ENCODE data around the gene CRYGA.

CRYGA gene

DNA sequence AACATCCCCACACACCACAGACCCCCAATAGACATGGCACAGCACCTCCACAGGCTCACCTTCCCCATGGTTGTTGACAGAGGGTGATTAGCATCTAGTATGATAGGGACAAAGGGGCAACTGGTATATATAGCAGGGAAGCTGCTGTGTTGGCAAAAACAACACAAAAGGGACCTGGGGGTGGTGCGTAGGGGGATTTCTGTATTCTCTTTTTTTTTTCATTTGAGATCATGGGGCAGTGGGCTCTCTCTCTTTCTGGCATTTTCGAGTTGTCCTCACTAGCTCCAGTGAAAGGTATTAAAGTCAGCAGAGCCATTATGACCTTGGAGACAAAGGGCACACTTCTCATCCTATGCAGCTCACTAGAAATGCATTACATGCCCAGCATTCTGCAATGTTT lies at the start of gene CRYGA:
Gene CRYGA (minus strand): TSS at position 101 of the 400 bp plus-strand sequence. CDS start 33 bp downstream, at position 68.
- no peak for DNase-seq (ENCODE audit: extremely low spot score)
- ChIA-PET POLR2A (no interaction called here), CTCF (interaction anchor here (2.3 kb wide), 1 partner anchor 12 kb away, joined by 9 read pairs; no protein-coding TSS in a partner anchor)
- TF ChIP-seq CTBP1 (IDR thresholded peaks at IDR 0.05; ENCODE audit: borderline replicate concordance): no peak
- TF ChIP-seq NFRKB (IDR thresholded peaks at IDR 0.05): no peak
- no peak for TF ChIP-seq HDGF (IDR thresholded peaks at IDR 0.05; ENCODE audit: borderline replicate concordance)
- no peak for TF ChIP-seq L3MBTL2 (conservative IDR thresholded peaks at IDR 0.05)
- TF ChIP-seq ARNT (IDR thresholded peaks at IDR 0.05): no peak
- no peak for TF ChIP-seq LEF1 (IDR thresholded peaks at IDR 0.05; ENCODE audit: borderline replicate concordance)
- no peak for TF ChIP-seq TARDBP (IDR thresholded peaks at IDR 0.05)
- no peak for TF ChIP-seq BHLHE40 (IDR thresholded peaks at IDR 0.05; ENCODE audit: borderline replicate concordance)
- no peak for TF ChIP-seq FOXM1 (IDR thresholded peaks at IDR 0.05; ENCODE audit: borderline replicate concordance)
- no peak for TF ChIP-seq ZNF384 (IDR thresholded peaks at IDR 0.05)
- TF ChIP-seq SP1 (IDR thresholded peaks at IDR 0.05): no peak
- no peak for TF ChIP-seq SUZ12 (IDR thresholded peaks at IDR 0.05)
- no peak for TF ChIP-seq PKNOX1 (IDR thresholded peaks at IDR 0.05)
- TF ChIP-seq FOXK2 (IDR thresholded peaks at IDR 0.05): no peak
- no peak for TF ChIP-seq ELF4 (IDR thresholded peaks at IDR 0.05)
- no peak for TF ChIP-seq FOXA1 (IDR thresholded peaks at IDR 0.05)

- ChIA-PET POLR2A (interaction anchor here (0.6 kb wide), 1 partner anchor 18 kb away, joined by 3 read pairs; no protein-coding TSS in a partner anchor), CTCF (no interaction called here)
- TF ChIP-seq ELF4 (IDR thresholded peaks at IDR 0.05) (no peak), SP1 (IDR thresholded peaks at IDR 0.05) (no peak), ZNF384 (IDR thresholded peaks at IDR 0.05) (no peak), FOXA1 (IDR thresholded peaks at IDR 0.05) (no peak), HDGF (IDR thresholded peaks at IDR 0.05; ENCODE audit: borderline replicate concordance) (no peak), NFRKB (IDR thresholded peaks at IDR 0.05) (no peak), ARNT (IDR thresholded peaks at IDR 0.05) (no peak)
- no peak for DNase-seq (ENCODE audit: extremely low spot score)
These were observed 47.5 kb upstream of the CRYGA start for GRCh38 chr2:208210688-208211451.

DNA sequence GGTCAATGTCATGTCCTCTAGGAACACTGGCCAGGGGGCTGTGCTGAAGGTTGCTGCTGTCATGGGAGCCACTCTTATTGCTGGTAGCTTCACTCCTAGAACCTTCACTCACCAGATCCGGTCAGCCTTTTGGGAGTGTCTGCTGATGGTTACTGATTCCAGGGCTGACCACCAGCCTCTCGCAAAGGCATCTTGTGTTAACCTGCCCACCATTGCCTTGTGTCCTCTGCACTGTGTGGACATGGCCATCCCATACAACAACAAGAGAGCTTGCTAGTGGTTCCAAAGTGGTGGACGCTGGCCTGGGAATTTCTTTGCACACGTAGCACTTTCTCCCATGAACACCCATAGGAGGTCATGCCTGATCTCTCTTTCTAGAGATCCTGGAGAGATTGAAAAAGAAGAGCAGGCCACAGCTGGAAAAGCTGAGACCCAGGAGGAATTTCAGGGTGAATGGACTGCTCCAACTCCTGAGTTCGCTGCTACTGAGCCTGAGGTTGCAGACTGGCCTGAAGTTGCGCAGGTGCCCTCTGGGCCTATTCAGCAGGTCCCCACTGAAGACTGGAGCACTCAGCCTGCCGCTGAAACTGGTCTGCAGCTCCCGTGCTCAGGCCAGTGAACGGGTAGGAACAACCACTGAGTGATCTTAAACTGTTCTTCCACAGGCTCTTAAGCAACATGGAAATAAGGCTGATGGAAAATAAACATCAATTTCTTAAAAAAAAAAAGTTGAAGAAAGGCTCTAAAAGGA lies 45.1 kb upstream of the CRYGA start:
- TF ChIP-seq FOXK2 (IDR thresholded peaks at IDR 0.05) (no peak), TARDBP (IDR thresholded peaks at IDR 0.05) (no peak), SUZ12 (IDR thresholded peaks at IDR 0.05) (no peak)
- POLR2A ChIA-PET: no interaction called here
- CTCF ChIA-PET: no interaction called here
- no peak for DNase-seq (ENCODE audit: extremely low spot score)

GRCh38 chr2:208207769-208208168 lies 44.4 kb upstream of the CRYGA start:
- TF ChIP-seq ZNF384 (IDR thresholded peaks at IDR 0.05) (no peak), HDGF (IDR thresholded peaks at IDR 0.05; ENCODE audit: borderline replicate concordance) (no peak), FOXK2 (IDR thresholded peaks at IDR 0.05) (no peak), FOXA1 (IDR thresholded peaks at IDR 0.05) (no peak), PKNOX1 (IDR thresholded peaks at IDR 0.05) (no peak), CTBP1 (IDR thresholded peaks at IDR 0.05; ENCODE audit: borderline replicate concordance) (no peak), L3MBTL2 (conservative IDR thresholded peaks at IDR 0.05) (no peak), BHLHE40 (IDR thresholded peaks at IDR 0.05; ENCODE audit: borderline replicate concordance) (no peak), SUZ12 (IDR thresholded peaks at IDR 0.05) (no peak), SP1 (IDR thresholded peaks at IDR 0.05) (no peak), FOXM1 (IDR thresholded peaks at IDR 0.05; ENCODE audit: borderline replicate concordance) (no peak), NFRKB (IDR thresholded peaks at IDR 0.05) (no peak), ARNT (IDR thresholded peaks at IDR 0.05) (no peak), LEF1 (IDR thresholded peaks at IDR 0.05; ENCODE audit: borderline replicate concordance) (no peak), TARDBP (IDR thresholded peaks at IDR 0.05) (no peak), ELF4 (IDR thresholded peaks at IDR 0.05) (no peak)
- ChIA-PET CTCF (no interaction called here), POLR2A (no interaction called here)
- no peak for DNase-seq (ENCODE audit: extremely low spot score)

GRCh38 chr2:208204166-208204565 lies 40.8 kb upstream of the CRYGA start:
- DNase-seq (ENCODE audit: extremely low spot score): no peak
- ChIA-PET CTCF (interaction anchor here (0.6 kb wide), 1 partner anchor 52 kb away, joined by 3 read pairs; no protein-coding TSS in a partner anchor), POLR2A (no interaction called here)

GRCh38 chr2:208195531-208195930 lies 32.1 kb upstream of the CRYGA start:
- CTCF ChIA-PET: no interaction called here
- no peak for TF ChIP-seq ELF4 (IDR thresholded peaks at IDR 0.05)
- TF ChIP-seq TARDBP (IDR thresholded peaks at IDR 0.05): no peak
- TF ChIP-seq NFRKB (IDR thresholded peaks at IDR 0.05): no peak
- no peak for TF ChIP-seq CTBP1 (IDR thresholded peaks at IDR 0.05; ENCODE audit: borderline replicate concordance)
- no peak for TF ChIP-seq ZNF384 (IDR thresholded peaks at IDR 0.05)
- TF ChIP-seq SUZ12 (IDR thresholded peaks at IDR 0.05): no peak
- no peak for TF ChIP-seq SP1 (IDR thresholded peaks at IDR 0.05)
- TF ChIP-seq FOXM1 (IDR thresholded peaks at IDR 0.05; ENCODE audit: borderline replicate concordance): no peak
- no peak for TF ChIP-seq BHLHE40 (IDR thresholded peaks at IDR 0.05; ENCODE audit: borderline replicate concordance)
- TF ChIP-seq LEF1 (IDR thresholded peaks at IDR 0.05; ENCODE audit: borderline replicate concordance): no peak
- TF ChIP-seq FOXA1 (IDR thresholded peaks at IDR 0.05): no peak
- no peak for TF ChIP-seq FOXK2 (IDR thresholded peaks at IDR 0.05)
- no peak for TF ChIP-seq HDGF (IDR thresholded peaks at IDR 0.05; ENCODE audit: borderline replicate concordance)
- TF ChIP-seq L3MBTL2 (conservative IDR thresholded peaks at IDR 0.05): no peak
- no peak for TF ChIP-seq ARNT (IDR thresholded peaks at IDR 0.05)
- DNase-seq (ENCODE audit: extremely low spot score): no peak
- POLR2A ChIA-PET: no interaction called here

More at GRCh38 chr2:208204166-208204565, 40.8 kb upstream of the CRYGA start:
- no peak for TF ChIP-seq NFRKB (IDR thresholded peaks at IDR 0.05)
- no peak for TF ChIP-seq FOXA1 (IDR thresholded peaks at IDR 0.05)
- no peak for TF ChIP-seq SUZ12 (IDR thresholded peaks at IDR 0.05)
- TF ChIP-seq SP1 (IDR thresholded peaks at IDR 0.05): no peak
- TF ChIP-seq HDGF (IDR thresholded peaks at IDR 0.05; ENCODE audit: borderline replicate concordance): no peak

All from HEK293T (cell line).